GM23338 (cell line): ENCODE data around the gene MMP27. TPM values are rescaled to one million over a fixed set of nuclear protein-coding genes. Genes with fewer than 3 reads are reported as not detected.

Experiments used
- ATAC-seq: fragments of 200-7000 bp; cut with Tn5 transposase; 3 replicates; pipeline ENCODE4 v1.9.1; 2020
- DNase-seq: peaks from one replicate; pipeline ENCODE4 v3.0.0-alpha.2; 2015; ENCODE audit warnings: low spot score
- H2AFZ ChIP-seq: fragments of 200-600 bp; sonication (generic); 2 replicates; pipeline ENCODE4 v1.8.0; 2016; ENCODE audit warnings: antibody characterized with exemption, mild to moderate bottlenecking, moderate library complexity
- H3F3A ChIP-seq: fragments of 200-600 bp; sonication (generic); replicated peaks from 2 replicates; pipeline ENCODE4 v1.8.0; 2017; ENCODE audit warnings: antibody characterized with exemption, mixed run types, low read depth
- H3K27ac ChIP-seq: fragments of 200-600 bp; sonication (generic); 2 replicates; pipeline ENCODE4 v1.6.1; 2016; ENCODE audit warnings: low read depth
- H3K27me3 ChIP-seq: fragments of 200-600 bp; sonication (generic); 2 replicates; pipeline ENCODE4 v1.8.0; 2016; ENCODE audit warnings: mild to moderate bottlenecking, mixed run types, moderate library complexity; ENCODE audit not compliant: insufficient read depth
- H3K36me3 ChIP-seq: fragments of 200-600 bp; sonication (generic); 2 replicates; pipeline ENCODE4 v1.8.0; 2016; ENCODE audit warnings: mild to moderate bottlenecking; ENCODE audit not compliant: insufficient read depth
- H3K4me1 ChIP-seq: fragments of 200-600 bp; sonication (generic); 2 replicates; pipeline ENCODE4 v1.8.0; 2016; ENCODE audit warnings: mild to moderate bottlenecking, moderate library complexity; ENCODE audit not compliant: insufficient read depth
- H3K4me2 ChIP-seq: fragments of 200-600 bp; sonication (generic); 2 replicates; pipeline ENCODE4 v1.7.1; 2017; ENCODE audit warnings: mixed run types
- H3K4me3 ChIP-seq: fragments of 200-600 bp; sonication (generic); 2 replicates; pipeline ENCODE4 v1.6.1; 2016; ENCODE audit warnings: mixed run types
- H3K79me2 ChIP-seq: fragments of 200-600 bp; sonication (generic); replicated peaks from 2 replicates; pipeline ENCODE4 v1.8.0; 2017; ENCODE audit warnings: mild to moderate bottlenecking; ENCODE audit not compliant: insufficient read depth
- H3K9me2 ChIP-seq: fragments of 200-600 bp; sonication (generic); 2 replicates; pipeline ENCODE4 v1.8.0; 2017; ENCODE audit not compliant: insufficient read depth
- H4K20me1 ChIP-seq: fragments of 200-600 bp; sonication (generic); replicated peaks from 2 replicates; pipeline ENCODE4 v1.8.0; 2017; ENCODE audit warnings: mild to moderate bottlenecking; ENCODE audit not compliant: insufficient read depth
- H3K27ac Mint-ChIP-seq: 2 replicates; pipeline ENCODE4 v1.8.0; 2020; ENCODE audit warnings: inconsistent platforms, mild to moderate bottlenecking, moderate library complexity, mixed read lengths
- H3K27me3 Mint-ChIP-seq: 3 replicates; pipeline ENCODE4 v1.8.0; 2022; ENCODE audit warnings: low read depth, mild to moderate bottlenecking, moderate library complexity, mixed read lengths, inconsistent platforms; ENCODE audit not compliant: insufficient read depth, poor library complexity
- H3K36me3 Mint-ChIP-seq: 3 replicates; pipeline ENCODE4 v1.8.0; 2021; ENCODE audit warnings: low read depth, mild to moderate bottlenecking, inconsistent platforms, moderate library complexity, mixed read lengths
- H3K4me1 Mint-ChIP-seq: 3 replicates; pipeline ENCODE4 v1.8.0; 2020; ENCODE audit warnings: mild to moderate bottlenecking, inconsistent platforms, mixed read lengths
- H3K4me3 Mint-ChIP-seq: 3 replicates; pipeline ENCODE4 v1.8.0; 2021; ENCODE audit warnings: moderate library complexity, mild to moderate bottlenecking, inconsistent platforms, mixed read lengths
- H3K9me3 Mint-ChIP-seq: 3 replicates; pipeline ENCODE4 v1.8.0; 2020; ENCODE audit warnings: moderate library complexity, mild to moderate bottlenecking, inconsistent platforms, mixed read lengths
- CREB1 ChIP-seq: fragments of 250-450 bp; sonication (Bioruptor Pico); IDR thresholded peaks from 2 replicates; pipeline ENCODE4 v1.5.0; 2020; ENCODE audit warnings: low read depth, mild to moderate bottlenecking, moderate library complexity
- ETS1 ChIP-seq: IDR thresholded peaks from 2 replicates; pipeline ENCODE4 v1.6.1; 2016; ENCODE audit warnings: antibody characterized with exemption
- EZH2 ChIP-seq: fragments of 200-600 bp; sonication (generic); IDR thresholded peaks from one replicate; pipeline ENCODE4 v1.8.0; 2017; ENCODE audit warnings: antibody characterized with exemption, mild to moderate bottlenecking, low read depth; ENCODE audit not compliant: unreplicated experiment
- EZH2phosphoT487 ChIP-seq: fragments of 200-600 bp; sonication (generic); IDR thresholded peaks from one replicate; pipeline ENCODE4 v1.8.1; 2018; ENCODE audit warnings: antibody characterized with exemption; ENCODE audit not compliant: unreplicated experiment
- JUNB ChIP-seq: IDR thresholded peaks from one replicate; pipeline ENCODE4 v1.6.1; 2016; ENCODE audit warnings: antibody characterized with exemption; ENCODE audit not compliant: unreplicated experiment
- NANOG ChIP-seq: IDR thresholded peaks from 2 replicates; pipeline ENCODE4 v1.6.1; 2016; ENCODE audit warnings: antibody characterized with exemption, borderline replicate concordance
- POLR2AphosphoS5 ChIP-seq: IDR thresholded peaks from 2 replicates; pipeline ENCODE4 v1.6.1; 2016; ENCODE audit warnings: antibody characterized with exemption, low read depth
- REST ChIP-seq: IDR thresholded peaks from one replicate; pipeline ENCODE4 v1.6.1; 2018; ENCODE audit warnings: antibody characterized with exemption; ENCODE audit not compliant: unreplicated experiment
- STAT1 ChIP-seq: IDR thresholded peaks from one replicate; pipeline ENCODE4 v1.6.1; 2016; ENCODE audit warnings: antibody characterized with exemption; ENCODE audit not compliant: unreplicated experiment
- ZNF114 ChIP-seq: fragments of 250-450 bp; sonication (Bioruptor Pico); IDR thresholded peaks from 2 replicates; pipeline ENCODE4 v1.5.0; 2020; ENCODE audit warnings: mild to moderate bottlenecking, moderate library complexity
- ZNF331 ChIP-seq: fragments of 250-450 bp; sonication (Bioruptor Pico); IDR thresholded peaks from 2 replicates; pipeline ENCODE4 v1.5.0; 2020; ENCODE audit warnings: low read depth, mild to moderate bottlenecking, moderate library complexity
- polyA plus RNA-seq: library from polyadenylated mRNA; unstranded; fragments of >200 nt; fragmentation: Nextera tagmentation; extraction: Ambion mirVana; gene quantifications from 2 replicates; pipeline ENCODE4 v1.2.1, GENCODE V29; 2016
- total RNA-seq: library from RNA; depleted of rRNA; stranded (reverse); fragments of >200 nt; shearing (Covaris generic); gene quantifications from 2 replicates; pipeline ENCODE4 v1.2.3, GENCODE V29; 2014
- TF ChIP-seq, protein P1 (sequence below): fragments of 250-450 bp; sonication (Bioruptor Pico); IDR thresholded peaks from 2 replicates; pipeline ENCODE4 v1.5.0; 2020; ENCODE audit warnings: mild to moderate bottlenecking, moderate library complexity
- TF ChIP-seq, protein P2 (sequence below), 2 experiments: fragments of 200-600 bp in 1 of 2; sonication (generic) in 1 of 2; conservative IDR thresholded peaks; 2 replicates each; pipeline versions ENCODE4 v1.5.1 to v1.6.1; 2016 to 2017; ENCODE audit warnings: antibody characterized with exemption in 2 of 2, low read depth in 2 of 2, mild to moderate bottlenecking in 2 of 2, moderate library complexity in 1 of 2

Gene MMP27
- total and polyA plus RNA-seq, 2 experiments from 2014 or later, result not detected

DNA sequence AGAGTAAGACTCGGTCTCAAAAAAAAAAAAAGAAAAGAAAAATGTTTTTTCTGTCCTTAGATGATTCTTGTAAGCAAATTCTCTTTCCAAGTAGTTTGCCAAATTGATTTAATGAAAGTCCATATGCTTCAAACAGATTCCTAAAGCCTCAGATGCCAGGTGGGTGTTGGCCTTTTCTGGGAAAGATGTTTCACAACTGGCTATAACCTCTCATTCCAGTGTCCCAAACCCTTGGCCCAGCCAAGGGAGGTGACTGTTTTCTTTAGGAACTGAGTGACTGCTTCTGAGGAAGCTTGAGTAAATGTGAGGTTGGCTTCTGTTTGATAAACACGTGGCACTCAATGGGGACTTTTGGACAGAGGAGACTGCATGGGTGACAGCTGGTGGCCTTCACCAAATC is 27.5 kb downstream of the MMP27 start:
- H3K4me1 ChIP-seq, result peaks cover 16% of the 10 kb centered on the region
- no peaks in the 10 kb centered on the region for H3F3A ChIP-seq
- Mint-ChIP-seq H3K9me3 (no peaks in the 10 kb centered on the region; the same call in 2 of the 3 replicates), H3K36me3 (no peaks in the 10 kb centered on the region), H3K4me3 (no peak overlapping the region), H3K27ac (no peak overlapping the region), H3K4me1 (peaks cover 30% of the 10 kb centered on the region), H3K27me3 (peaks cover 1% of the 10 kb centered on the region)
- no peak for ATAC-seq
- H4K20me1 ChIP-seq, result no peaks in the 10 kb centered on the region
- no peak for TF ChIP-seq ETS1
- TF ChIP-seq, protein P1, sequence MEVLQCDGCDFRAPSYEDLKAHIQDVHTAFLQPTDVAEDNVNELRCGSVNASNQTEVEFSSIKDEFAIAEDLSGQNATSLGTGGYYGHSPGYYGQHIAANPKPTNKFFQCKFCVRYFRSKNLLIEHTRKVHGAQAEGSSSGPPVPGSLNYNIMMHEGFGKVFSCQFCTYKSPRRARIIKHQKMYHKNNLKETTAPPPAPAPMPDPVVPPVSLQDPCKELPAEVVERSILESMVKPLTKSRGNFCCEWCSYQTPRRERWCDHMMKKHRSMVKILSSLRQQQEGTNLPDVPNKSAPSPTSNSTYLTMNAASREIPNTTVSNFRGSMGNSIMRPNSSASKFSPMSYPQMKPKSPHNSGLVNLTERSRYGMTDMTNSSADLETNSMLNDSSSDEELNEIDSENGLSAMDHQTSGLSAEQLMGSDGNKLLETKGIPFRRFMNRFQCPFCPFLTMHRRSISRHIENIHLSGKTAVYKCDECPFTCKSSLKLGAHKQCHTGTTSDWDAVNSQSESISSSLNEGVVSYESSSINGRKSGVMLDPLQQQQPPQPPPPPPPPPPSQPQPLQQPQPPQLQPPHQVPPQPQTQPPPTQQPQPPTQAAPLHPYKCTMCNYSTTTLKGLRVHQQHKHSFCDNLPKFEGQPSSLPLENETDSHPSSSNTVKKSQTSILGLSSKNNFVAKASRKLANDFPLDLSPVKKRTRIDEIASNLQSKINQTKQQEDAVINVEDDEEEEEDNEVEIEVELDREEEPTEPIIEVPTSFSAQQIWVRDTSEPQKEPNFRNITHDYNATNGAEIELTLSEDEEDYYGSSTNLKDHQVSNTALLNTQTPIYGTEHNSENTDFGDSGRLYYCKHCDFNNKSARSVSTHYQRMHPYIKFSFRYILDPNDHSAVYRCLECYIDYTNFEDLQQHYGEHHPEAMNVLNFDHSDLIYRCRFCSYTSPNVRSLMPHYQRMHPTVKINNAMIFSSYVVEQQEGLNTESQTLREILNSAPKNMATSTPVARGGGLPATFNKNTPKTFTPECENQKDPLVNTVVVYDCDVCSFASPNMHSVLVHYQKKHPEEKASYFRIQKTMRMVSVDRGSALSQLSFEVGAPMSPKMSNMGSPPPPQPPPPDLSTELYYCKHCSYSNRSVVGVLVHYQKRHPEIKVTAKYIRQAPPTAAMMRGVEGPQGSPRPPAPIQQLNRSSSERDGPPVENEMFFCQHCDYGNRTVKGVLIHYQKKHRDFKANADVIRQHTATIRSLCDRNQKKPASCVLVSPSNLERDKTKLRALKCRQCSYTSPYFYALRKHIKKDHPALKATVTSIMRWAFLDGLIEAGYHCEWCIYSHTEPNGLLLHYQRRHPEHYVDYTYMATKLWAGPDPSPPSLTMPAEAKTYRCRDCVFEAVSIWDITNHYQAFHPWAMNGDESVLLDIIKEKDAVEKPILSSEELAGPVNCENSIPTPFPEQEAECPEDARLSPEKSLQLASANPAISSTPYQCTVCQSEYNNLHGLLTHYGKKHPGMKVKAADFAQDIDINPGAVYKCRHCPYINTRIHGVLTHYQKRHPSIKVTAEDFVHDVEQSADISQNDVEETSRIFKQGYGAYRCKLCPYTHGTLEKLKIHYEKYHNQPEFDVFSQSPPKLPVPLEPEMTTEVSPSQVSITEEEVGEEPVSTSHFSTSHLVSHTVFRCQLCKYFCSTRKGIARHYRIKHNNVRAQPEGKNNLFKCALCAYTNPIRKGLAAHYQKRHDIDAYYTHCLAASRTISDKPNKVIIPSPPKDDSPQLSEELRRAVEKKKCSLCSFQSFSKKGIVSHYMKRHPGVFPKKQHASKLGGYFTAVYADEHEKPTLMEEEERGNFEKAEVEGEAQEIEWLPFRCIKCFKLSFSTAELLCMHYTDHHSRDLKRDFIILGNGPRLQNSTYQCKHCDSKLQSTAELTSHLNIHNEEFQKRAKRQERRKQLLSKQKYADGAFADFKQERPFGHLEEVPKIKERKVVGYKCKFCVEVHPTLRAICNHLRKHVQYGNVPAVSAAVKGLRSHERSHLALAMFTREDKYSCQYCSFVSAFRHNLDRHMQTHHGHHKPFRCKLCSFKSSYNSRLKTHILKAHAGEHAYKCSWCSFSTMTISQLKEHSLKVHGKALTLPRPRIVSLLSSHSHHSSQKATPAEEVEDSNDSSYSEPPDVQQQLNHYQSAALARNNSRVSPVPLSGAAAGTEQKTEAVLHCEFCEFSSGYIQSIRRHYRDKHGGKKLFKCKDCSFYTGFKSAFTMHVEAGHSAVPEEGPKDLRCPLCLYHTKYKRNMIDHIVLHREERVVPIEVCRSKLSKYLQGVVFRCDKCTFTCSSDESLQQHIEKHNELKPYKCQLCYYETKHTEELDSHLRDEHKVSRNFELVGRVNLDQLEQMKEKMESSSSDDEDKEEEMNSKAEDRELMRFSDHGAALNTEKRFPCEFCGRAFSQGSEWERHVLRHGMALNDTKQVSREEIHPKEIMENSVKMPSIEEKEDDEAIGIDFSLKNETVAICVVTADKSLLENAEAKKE (CRISPR knock-in tag), result no peak
- no peak for TF ChIP-seq POLR2AphosphoS5
- no peak for TF ChIP-seq REST
- no peak for TF ChIP-seq STAT1
- TF ChIP-seq CREB1 (CRISPR knock-in tag), result no peak
- TF ChIP-seq ZNF331, result no peak
- no peak for TF ChIP-seq NANOG
- no peak for TF ChIP-seq ZNF114 (CRISPR knock-in tag)
- no peak for TF ChIP-seq EZH2
- TF ChIP-seq EZH2phosphoT487, result no peak
- no peak for TF ChIP-seq JUNB
- TF ChIP-seq, protein P2, sequence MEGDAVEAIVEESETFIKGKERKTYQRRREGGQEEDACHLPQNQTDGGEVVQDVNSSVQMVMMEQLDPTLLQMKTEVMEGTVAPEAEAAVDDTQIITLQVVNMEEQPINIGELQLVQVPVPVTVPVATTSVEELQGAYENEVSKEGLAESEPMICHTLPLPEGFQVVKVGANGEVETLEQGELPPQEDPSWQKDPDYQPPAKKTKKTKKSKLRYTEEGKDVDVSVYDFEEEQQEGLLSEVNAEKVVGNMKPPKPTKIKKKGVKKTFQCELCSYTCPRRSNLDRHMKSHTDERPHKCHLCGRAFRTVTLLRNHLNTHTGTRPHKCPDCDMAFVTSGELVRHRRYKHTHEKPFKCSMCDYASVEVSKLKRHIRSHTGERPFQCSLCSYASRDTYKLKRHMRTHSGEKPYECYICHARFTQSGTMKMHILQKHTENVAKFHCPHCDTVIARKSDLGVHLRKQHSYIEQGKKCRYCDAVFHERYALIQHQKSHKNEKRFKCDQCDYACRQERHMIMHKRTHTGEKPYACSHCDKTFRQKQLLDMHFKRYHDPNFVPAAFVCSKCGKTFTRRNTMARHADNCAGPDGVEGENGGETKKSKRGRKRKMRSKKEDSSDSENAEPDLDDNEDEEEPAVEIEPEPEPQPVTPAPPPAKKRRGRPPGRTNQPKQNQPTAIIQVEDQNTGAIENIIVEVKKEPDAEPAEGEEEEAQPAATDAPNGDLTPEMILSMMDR (conservative IDR thresholded peaks at IDR 0.05; ENCODE audit: low read depth in 2 of 2), result no peak
- no peak overlapping the region for H3K4me2 ChIP-seq
- H3K4me3 ChIP-seq, result no peak overlapping the region
- H2AFZ ChIP-seq, result no peak overlapping the region
- H3K79me2 ChIP-seq, result no peaks in the 10 kb centered on the region
- H3K27me3 ChIP-seq, result no peaks in the 10 kb centered on the region
- no peaks in the 10 kb centered on the region for H3K36me3 ChIP-seq
- no peak for DNase-seq
- no peak overlapping the region for H3K27ac ChIP-seq
- H3K9me2 ChIP-seq, result no peaks in the 10 kb centered on the region
